NCI-H146 treated with DMSO at 0.1 percent for 48 hours (cell line): ENCODE results near the gene RPS4Y1.
"Not testable (repeated sequence)": the region's sequence is repeated elsewhere in the genome, so short reads cannot be mapped to it uniquely, and the experiment has no call there.

Experiments used
- DNase-seq: peaks from one replicate; lab custom pipeline; 2025; ENCODE audit not compliant: unreplicated experiment; lab: John Stamatoyannopoulos, UW

RPS4Y1 gene

GRCh38 chrY:2841471-2841893 is at the start of gene RPS4Y1:
Gene RPS4Y1 (plus strand): TSS chrY:2841602. CDS start chrY:2841625, 23 bp downstream.
- no peak for DNase-seq

- no peak for DNase-seq
Measured at GRCh38 chrY:2796977-2797523, 44.4 kb upstream of the RPS4Y1 start.

- no peak for DNase-seq
Measured at GRCh38 chrY:2797991-2798390, 43.4 kb upstream of the RPS4Y1 start.

- no peak for DNase-seq
Measured at GRCh38 chrY:2800246-2800645, 41.2 kb upstream of the RPS4Y1 start.

GRCh38 chrY:2817146-2817896 is 24.1 kb upstream of the RPS4Y1 start:
- not testable (repeated sequence) for DNase-seq

GRCh38 chrY:2824471-2824870 is 16.9 kb upstream of the RPS4Y1 start:
- DNase-seq: no peak

GRCh38 chrY:2828497-2828896 is 12.9 kb upstream of the RPS4Y1 start:
- no peak for DNase-seq

- DNase-seq: no peak
Measured at GRCh38 chrY:2835230-2835629, 6.2 kb upstream of the RPS4Y1 start.

- DNase-seq: no peak
Measured at GRCh38 chrY:2837078-2837477, 4.3 kb upstream of the RPS4Y1 start.

GRCh38 chrY:2837932-2838331 is 3.5 kb upstream of the RPS4Y1 start:
- DNase-seq: no peak

GRCh38 chrY:2846791-2847190 is 5.4 kb downstream of the RPS4Y1 start:
- DNase-seq: no peak

- DNase-seq: no peak
Measured at GRCh38 chrY:2848384-2848783, 7.0 kb downstream of the RPS4Y1 start.

GRCh38 chrY:2849368-2849767 is 8.0 kb downstream of the RPS4Y1 start:
- DNase-seq: no peak

- DNase-seq: no peak
Measured at GRCh38 chrY:2854145-2854774, 12.9 kb downstream of the RPS4Y1 start.

GRCh38 chrY:2857068-2857467 is 15.7 kb downstream of the RPS4Y1 start:
- no peak for DNase-seq

- DNase-seq: no peak
Measured at GRCh38 chrY:2857686-2858085, 16.3 kb downstream of the RPS4Y1 start.

GRCh38 chrY:2859782-2860181 is 18.4 kb downstream of the RPS4Y1 start:
- DNase-seq: no peak

GRCh38 chrY:2860511-2860910 is 19.1 kb downstream of the RPS4Y1 start:
- DNase-seq: no peak

- no peak for DNase-seq
Measured at GRCh38 chrY:2866581-2866980, 25.2 kb downstream of the RPS4Y1 start.

- DNase-seq: no peak
Measured at GRCh38 chrY:2867469-2867868, 26.1 kb downstream of the RPS4Y1 start.

GRCh38 chrY:2868035-2868607 is 26.7 kb downstream of the RPS4Y1 start:
- no peak for DNase-seq

GRCh38 chrY:2872234-2872633 is 30.8 kb downstream of the RPS4Y1 start:
- not testable (repeated sequence) for DNase-seq
